ENCODE data around the gene MTMR10. TPM values are rescaled to one million over a fixed set of nuclear protein-coding genes. Genes with fewer than 3 reads are reported as not detected.

The MTMR10 gene
- total and polyA plus RNA-seq, 11 donors: 8.6 to 38.9 (median 27.7) TPM

- Histone ChIP-seq H3K27ac (peak overlapping the region in 11 of 12 donors; percentile 9 to 71 (median 51)), H3K27me3 (no peaks in the 10 kb centered on the region), H3K4me3 (peak overlapping the region in 1 of 12 donors; percentile 10), H3K36me3 (no peaks in the 10 kb centered on the region), H3K4me1 (peaks cover 0 to 24% (median 6%) of the 10 kb centered on the region in 12 donors), H3K9me3 (no peaks in the 10 kb centered on the region)
- ATAC-seq: peak; percentile 55 to 96 (median 75)
- WGBS, 4 donors: 23 to 32% (median 27%) methylated on average over 5 of the region's 5 CpGs
- peak; percentile 55 to 80 (median 65) for DNase-seq
- no peak for TF ChIP-seq CTCF (IDR thresholded peaks at IDR 0.05)
- TF ChIP-seq POLR2A (IDR thresholded peaks at IDR 0.05): no peak
- intact Hi-C loops (cut with DNase I): loop anchor here in 2 of 10 donors (10.0 kb wide), 2 partner anchors 61 to 321 kb away; partner anchors contain the start of gene KLF13 (in 1 of the 2)
Measured at GRCh38 chr15:31004220-31004733, 12.8 kb upstream of the MTMR10 start.

- H3K9me3 ChIP-seq: no peaks in the 10 kb centered on the region
- H3K27me3 ChIP-seq: no peaks in the 10 kb centered on the region
- TF ChIP-seq POLR2A (IDR thresholded peaks at IDR 0.05) (no peak), CTCF (IDR thresholded peaks at IDR 0.05) (no peak)
- WGBS, 4 donors: 92 to 98% (median 95%) methylated on average over 3 of the region's 3 CpGs
- H3K4me3 ChIP-seq: no peak overlapping the region
- H3K4me1 ChIP-seq: peaks cover 0 to 24% (median 6%) of the 10 kb centered on the region in 12 donors
- no peak for ATAC-seq
- H3K36me3 ChIP-seq: no peaks in the 10 kb centered on the region
- DNase-seq: no peak
- intact Hi-C loops (cut with DNase I): loop anchor here in 2 of 10 donors (10.0 kb wide), 2 partner anchors 63 to 323 kb away; partner anchors contain the start of gene KLF13 (in 1 of the 2)
- H3K27ac ChIP-seq: no peak overlapping the region
Measured at GRCh38 chr15:31001702-31002101, 10.3 kb upstream of the MTMR10 start.

GRCh38 chr15:30999729-31000128, 8.3 kb upstream of the MTMR10 start:
- Histone ChIP-seq H3K4me3 (no peak overlapping the region), H3K36me3 (no peaks in the 10 kb centered on the region), H3K9me3 (no peaks in the 10 kb centered on the region), H3K4me1 (peaks cover 0 to 14% (median 5%) of the 10 kb centered on the region in 12 donors), H3K27me3 (no peaks in the 10 kb centered on the region), H3K27ac (no peak overlapping the region)
- TF ChIP-seq CTCF (IDR thresholded peaks at IDR 0.05): no peak
- no peak for TF ChIP-seq POLR2A (IDR thresholded peaks at IDR 0.05)
- DNase-seq (no peak), ATAC-seq (no peak)
- intact Hi-C loops (cut with DNase I): loop anchor here in 3 of 10 donors (10.0 kb wide), 3 partner anchors 65 to 395 kb away; partner anchors contain the start of gene KLF13 (in 2 of the 3)
- WGBS, 4 donors: 72 to 85% (median 82%) methylated on average over 3 of the region's 3 CpGs

GRCh38 chr15:30997270-30997669, 5.8 kb upstream of the MTMR10 start:
- intact Hi-C loops (cut with DNase I): loop anchor here in 2 of 10 donors (10.0 kb wide), 2 partner anchors 328 to 398 kb away; partner anchors contain the start of gene KLF13 (in 1 of the 2)
- no peak for DNase-seq
- H3K4me3 ChIP-seq: no peak overlapping the region

More at GRCh38 chr15:30997270-30997669, 5.8 kb upstream of the MTMR10 start:
- WGBS, 4 donors: 94 to 97% (median 97%) methylated on average over 1 of the region's 1 CpG
- H3K4me1 ChIP-seq: peaks cover 0 to 6% (median 3%) of the 10 kb centered on the region in 12 donors
- H3K9me3 ChIP-seq: no peaks in the 10 kb centered on the region
- H3K27me3 ChIP-seq: no peaks in the 10 kb centered on the region
- H3K36me3 ChIP-seq: no peaks in the 10 kb centered on the region
- no peak for TF ChIP-seq POLR2A (IDR thresholded peaks at IDR 0.05)
- TF ChIP-seq CTCF (IDR thresholded peaks at IDR 0.05): no peak
- H3K27ac ChIP-seq: no peak overlapping the region
- no peak for ATAC-seq

Data from heart left ventricle (tissue), 16 donors.